Measurements from ENCODE around the gene TIAL1.

GRCh38 chr10:119542988-119543813 is 53.6 kb downstream of the TIAL1 start:
- TF ChIP-seq CTCF (IDR thresholded peaks at IDR 0.05; ENCODE audit: insufficient read depth, low read length, poor library complexity, severe bottlenecking) (peak; percentile 69), EZH2phosphoT487 (conservative IDR thresholded peaks at IDR 0.05; ENCODE audit: low read length) (no peak)
